GM21515 (cell line): Measurements from ENCODE around the gene CHD5.

Experiments
- ATAC-seq: cut with Tn5 transposase; IDR thresholded peaks from one replicate; pipeline ENCODE4 v1.9.1; 2021; ENCODE audit not compliant: unreplicated experiment

The CHD5 gene

GRCh38 chr1:6117064-6117463 lies 63.1 kb downstream of the CHD5 start:
- no peak for ATAC-seq

- ATAC-seq, result no peak
Measured at GRCh38 chr1:6116137-6116536, 64.0 kb downstream of the CHD5 start.

GRCh38 chr1:6113745-6114144 lies 66.4 kb downstream of the CHD5 start:
- ATAC-seq, result no peak

GRCh38 chr1:6113116-6113515 lies 67.0 kb downstream of the CHD5 start:
- no peak for ATAC-seq

- ATAC-seq, result no peak
Measured at GRCh38 chr1:6112690-6113005, 67.5 kb downstream of the CHD5 start.

- ATAC-seq, result no peak
Measured at GRCh38 chr1:6111991-6112689, 68.0 kb downstream of the CHD5 start.

- ATAC-seq, result no peak
Measured at GRCh38 chr1:6111571-6111970, 68.5 kb downstream of the CHD5 start.

GRCh38 chr1:6110326-6110725 lies 69.8 kb downstream of the CHD5 start:
- ATAC-seq, result no peak

GRCh38 chr1:6109688-6110087 lies 70.4 kb downstream of the CHD5 start:
- no peak for ATAC-seq

- no peak for ATAC-seq
Measured at GRCh38 chr1:6108937-6109614, 71.0 kb downstream of the CHD5 start.

- no peak for ATAC-seq
Measured at GRCh38 chr1:6108476-6108875, 71.6 kb downstream of the CHD5 start.

- no peak for ATAC-seq
Measured at GRCh38 chr1:6107409-6108356, 72.4 kb downstream of the CHD5 start.

- ATAC-seq, result no peak
Measured at GRCh38 chr1:6106977-6107376, 73.1 kb downstream of the CHD5 start.

GRCh38 chr1:6106321-6106731 lies 73.8 kb downstream of the CHD5 start:
- no peak for ATAC-seq

- ATAC-seq, result no peak
Measured at GRCh38 chr1:6105763-6106162, 74.4 kb downstream of the CHD5 start.

GRCh38 chr1:6105218-6105679 lies 74.9 kb downstream of the CHD5 start:
- ATAC-seq, result no peak

- no peak for ATAC-seq
Measured at GRCh38 chr1:6104631-6105030, 75.5 kb downstream of the CHD5 start.

- no peak for ATAC-seq
Measured at GRCh38 chr1:6103854-6104530, 76.1 kb downstream of the CHD5 start.

- no peak for ATAC-seq
Measured at GRCh38 chr1:6103111-6103853, 76.8 kb downstream of the CHD5 start.

- ATAC-seq, result no peak
Measured at GRCh38 chr1:6102532-6102845, 77.6 kb downstream of the CHD5 start.
